Midbrain (tissue), 1 donor: ENCODE data around the gene RBM4B.
A peak's percentile ranks its signal among the peaks of the same experiment; 100 is the strongest.
"Not testable (repeated sequence)": the region's sequence is repeated elsewhere in the genome, so short reads cannot be mapped to it uniquely, and the experiment has no call there.

Experiments
- DNase-seq: peaks from one replicate; lab custom pipeline; 2025; lab: John Stamatoyannopoulos, UW

Gene RBM4B

GRCh38 chr11:66641834-66642233 is 35.9 kb downstream of the RBM4B start:
- DNase-seq: no peak

- DNase-seq: not testable (repeated sequence)
Measured at GRCh38 chr11:66639814-66640340, 37.8 kb downstream of the RBM4B start.

GRCh38 chr11:66639066-66639813 is 38.4 kb downstream of the RBM4B start:
- no peak for DNase-seq

- DNase-seq: peak; percentile 100
Measured at GRCh38 chr11:66638177-66639065, 39.3 kb downstream of the RBM4B start, which contains the start of gene RBM4. RBM4 (plus strand) TSS chr11:66638703; CDS start chr11:66639712, 1,009 bp downstream.

GRCh38 chr11:66637557-66638176 is 40.0 kb downstream of the RBM4B start:
- DNase-seq: no peak

- DNase-seq: no peak
Measured at GRCh38 chr11:66636411-66636810, 41.3 kb downstream of the RBM4B start.

- DNase-seq: no peak
Measured at GRCh38 chr11:66632952-66633351, 44.7 kb downstream of the RBM4B start.

GRCh38 chr11:66631883-66632282 is 45.8 kb downstream of the RBM4B start:
- no peak for DNase-seq

- no peak for DNase-seq
Measured at GRCh38 chr11:66629356-66629755, 48.3 kb downstream of the RBM4B start.

- DNase-seq: no peak
Measured at GRCh38 chr11:66628061-66628603, 49.6 kb downstream of the RBM4B start.

- peak; percentile 1 for DNase-seq
Measured at GRCh38 chr11:66626926-66627325, 50.8 kb downstream of the RBM4B start.

- DNase-seq: no peak
Measured at GRCh38 chr11:66626382-66626781, 51.3 kb downstream of the RBM4B start.

- DNase-seq: no peak
Measured at GRCh38 chr11:66625752-66626149, 51.9 kb downstream of the RBM4B start.

GRCh38 chr11:66625041-66625751 is 52.5 kb downstream of the RBM4B start:
- DNase-seq: no peak

GRCh38 chr11:66624450-66624849 is 53.2 kb downstream of the RBM4B start:
- DNase-seq: no peak

- DNase-seq: peak; percentile 21
Measured at GRCh38 chr11:66619080-66619554, 58.6 kb downstream of the RBM4B start.

GRCh38 chr11:66617155-66617834 is 60.4 kb downstream of the RBM4B start:
- DNase-seq: no peak

GRCh38 chr11:66616379-66617154 is 61.1 kb downstream of the RBM4B start, which contains the start of gene RBM14:
RBM14 (plus strand) TSS chr11:66616630; CDS start chr11:66616721, 91 bp downstream.
- peak; percentile 99 for DNase-seq
